OCI-LY7 (cell line): ENCODE data around the gene COMMD8.

ENCODE experiments used
- CTCF ChIP-seq: fragments of 200-600 bp; sonication (generic); conservative IDR thresholded peaks from 2 replicates; pipeline ENCODE4 v1.5.1; 2014; ENCODE audit warnings: mild to moderate bottlenecking, antibody characterized with exemption, low read length, moderate library complexity, mixed read lengths
- EZH2phosphoT487 ChIP-seq: fragments of 200-600 bp; sonication (generic); IDR thresholded peaks from 2 replicates; pipeline ENCODE4 v1.6.1; 2018; ENCODE audit warnings: low read depth, borderline replicate concordance, mild to moderate bottlenecking, mixed run types, antibody characterized with exemption, low read length, moderate library complexity, mixed read lengths

GRCh38 chr4:47505666-47506065 lies 42.2 kb upstream of the COMMD8 start:
- TF ChIP-seq CTCF, result no peak
- no peak for TF ChIP-seq EZH2phosphoT487
